A549 (cell line): ENCODE data around the gene ZBED4. TPM values are rescaled to one million over a fixed set of nuclear protein-coding genes. Genes with fewer than 3 reads are reported as not detected.

Source experiments
- ATAC-seq, 2 experiments: fragments of 200-7000 bp in 1 of 2; fragments of >200 bp in 1 of 2; cut with Nextera tagmentation in 1 of 2; cut with Tn5 transposase in 1 of 2; 3 replicates each; pipeline versions ENCODE4 v1.8.0 to v1.9.1; 2018 to 2020; ENCODE audit warnings: mild to moderate bottlenecking in 1 of 2, moderate library complexity in 1 of 2
- CTCF ChIA-PET: fragments of 300-600 bp; sonication (Branson Sonifier 250); formaldehyde crosslinking; extraction: SDS; loops from one replicate; lab custom pipeline; 2021; ENCODE audit warnings: antibody characterized with exemption, inconsistent platforms; lab: Yijun Ruan, JAX
- POLR2A ChIA-PET: fragments of 350-600 bp; formaldehyde crosslinking; extraction: SDS; loops from one replicate; lab custom pipeline; 2021; ENCODE audit warnings: antibody characterized with exemption, inconsistent platforms; lab: Yijun Ruan, JAX
- DNase-seq, 2 experiments: peaks; one replicate each; pipeline versions ENCODE4 v3.0.0 to v3.0.0-alpha.2; 2011 to 2016; ENCODE audit warnings: low read depth in 1 of 2, low spot score in 1 of 2
- FAIRE-seq: peaks from 2 replicates; lab custom pipeline; 2011; peaks lifted over from hg19 to GRCh38; lab: Jason Lieb, UNC
- H3K27ac ChIP-seq, 2 experiments: fragments of >200 bp; sonication (Bioruptor Twin); formaldehyde crosslinking; 3 replicates each; pipeline ENCODE4 v1.5.1; 2016 to 2017
- H3K4me1 ChIP-seq: fragments of >200 bp; sonication (Bioruptor Twin); formaldehyde crosslinking; 3 replicates; pipeline ENCODE4 v1.6.1; 2016
- H3K4me2 ChIP-seq: fragments of >200 bp; sonication (Bioruptor Twin); formaldehyde crosslinking; 3 replicates; pipeline ENCODE4 v1.6.1; 2016
- H3K4me3 ChIP-seq: fragments of >200 bp; sonication (Bioruptor Twin); formaldehyde crosslinking; 3 replicates; pipeline ENCODE4 v1.5.1; 2016
- H3K9me3 ChIP-seq: fragments of >200 bp; sonication (Bioruptor Twin); formaldehyde crosslinking; 3 replicates; pipeline ENCODE4 v1.6.1; 2016
- CTCF ChIP-seq: fragments of >200 bp; sonication (Bioruptor Twin); formaldehyde crosslinking; IDR thresholded peaks from 3 replicates; pipeline ENCODE4 v1.5.1; 2016
- E2F6 ChIP-seq: IDR thresholded peaks from 2 replicates; pipeline ENCODE4 v1.6.1; 2012; ENCODE audit warnings: low read depth, borderline replicate concordance
- FOSB ChIP-seq: fragments of 250-450 bp; sonication (Bioruptor Pico); IDR thresholded peaks from 2 replicates; pipeline ENCODE4 v1.5.0; 2020; ENCODE audit warnings: mild to moderate bottlenecking, moderate library complexity
- FOSL2 ChIP-seq, 2 experiments: fragments of 450-650 bp in 1 of 2; fragments of >200 bp in 1 of 2; sonication (Bioruptor Twin) in 1 of 2; formaldehyde crosslinking; IDR thresholded peaks; 2 replicates each; pipeline versions ENCODE4 v1.5.0 to v1.6.1; 2016 to 2020; ENCODE audit warnings: mild to moderate bottlenecking in 1 of 2, moderate library complexity in 1 of 2
- HDAC2 ChIP-seq: fragments of 200-600 bp; sonication (generic); IDR thresholded peaks from 2 replicates; pipeline ENCODE4 v1.6.1; 2016
- HES2 ChIP-seq: fragments of >200 bp; sonication (Bioruptor Twin); formaldehyde crosslinking; IDR thresholded peaks from 2 replicates; pipeline ENCODE4 v1.6.1; 2016
- HMGXB4 ChIP-seq: fragments of 250-450 bp; sonication (Bioruptor Pico); IDR thresholded peaks from 2 replicates; pipeline ENCODE4 v1.5.0; 2021; ENCODE audit warnings: mild to moderate bottlenecking, moderate library complexity, borderline replicate concordance
- MAFK ChIP-seq: fragments of 450-650 bp; IDR thresholded peaks from 2 replicates; pipeline ENCODE4 v1.6.1; 2014; ENCODE audit not compliant: partially characterized antibody
- MAX ChIP-seq: IDR thresholded peaks from 2 replicates; pipeline ENCODE4 v1.6.1; 2012
- MAZ ChIP-seq: fragments of 150-350 bp; IDR thresholded peaks from 2 replicates; pipeline ENCODE4 v1.6.1; 2014; ENCODE audit warnings: antibody characterized with exemption, low read depth, low read length, borderline replicate concordance
- NFE2L2 ChIP-seq: fragments of 150-350 bp; conservative IDR thresholded peaks from 2 replicates; pipeline ENCODE4 v1.6.1; 2014; ENCODE audit warnings: low read length
- NR3C1 ChIP-seq: fragments of >200 bp; sonication (Bioruptor Twin); formaldehyde crosslinking; IDR thresholded peaks from 3 replicates; pipeline ENCODE4 v1.6.1; 2017
- POLR2A ChIP-seq: IDR thresholded peaks from 2 replicates; pipeline ENCODE4 v1.6.1; 2012; ENCODE audit warnings: mild to moderate bottlenecking, low read length
- POLR2AphosphoS2 ChIP-seq: conservative IDR thresholded peaks from 2 replicates; pipeline ENCODE4 v1.6.1; 2012; ENCODE audit warnings: low read length, improper control_type of control experiment, inconsistent platforms
- RARB ChIP-seq: fragments of 250-450 bp; sonication (Bioruptor Pico); IDR thresholded peaks from 2 replicates; pipeline ENCODE4 v1.8.0; 2021; ENCODE audit warnings: mild to moderate bottlenecking, moderate library complexity
- RCOR1 ChIP-seq: fragments of 150-350 bp; IDR thresholded peaks from 2 replicates; pipeline ENCODE4 v1.6.1; 2014; ENCODE audit warnings: antibody characterized with exemption, low read length, low read depth
- REST ChIP-seq: fragments of 200-600 bp; sonication (generic); IDR thresholded peaks from 2 replicates; pipeline ENCODE4 v1.6.1; 2016; ENCODE audit warnings: antibody characterized with exemption, mild to moderate bottlenecking, moderate library complexity
- RFX5 ChIP-seq: fragments of 450-650 bp; IDR thresholded peaks from 2 replicates; pipeline ENCODE4 v1.7.1; 2014; ENCODE audit warnings: antibody characterized with exemption, mild to moderate bottlenecking, moderate library complexity
- SMC3 ChIP-seq: fragments of >200 bp; sonication (Bioruptor Twin); formaldehyde crosslinking; IDR thresholded peaks from 3 replicates; pipeline ENCODE4 v1.6.1; 2018; ENCODE audit warnings: inconsistent platforms
- USF2 ChIP-seq: fragments of 450-650 bp; IDR thresholded peaks from 2 replicates; pipeline ENCODE4 v1.6.1; 2014; ENCODE audit warnings: antibody characterized with exemption
- ZC3H11A ChIP-seq: fragments of 450-650 bp; IDR thresholded peaks from 2 replicates; pipeline ENCODE4 v1.6.1; 2014; ENCODE audit warnings: antibody characterized with exemption, mild to moderate bottlenecking
- ZFP36 ChIP-seq: fragments of 450-650 bp; IDR thresholded peaks from 2 replicates; pipeline ENCODE4 v1.6.1; 2014; ENCODE audit warnings: borderline replicate concordance; ENCODE audit not compliant: partially characterized antibody
- WGBS: methylation state at CpG from one replicate; pipeline ENCODE4 v1.1.6; 2017; ENCODE audit errors: missing lambda C conversion rate; 5-methylcytosine and 5-hydroxymethylcytosine counted together
- polyA plus RNA-seq, 4 experiments: library from polyadenylated mRNA; depleted of rRNA in 3 of 4; stranded (reverse); fragments of >200 nt; fragmentation: RNase III in 1 of 4; extraction: RNeasy Plus Mini Kit Qiagen cat#74134 plus additional on column Dnase treatment in 1 of 4; gene quantifications; 2 replicates in 3 of 4; 3 replicates in 1 of 4; pipeline ENCODE4 v1.2.3, GENCODE V29; 2011 to 2017

The ZBED4 gene
- polyA plus RNA-seq, 2 of the 4 experiments (the other 2 are of a cell fraction) = 8.6 to 9.5 TPM

- Histone ChIP-seq H3K9me3 (no peaks in the 10 kb centered on the region; the same call in 2 of the 3 replicates), H3K4me3 (no peak overlapping the region), H3K4me1 (no peaks in the 10 kb centered on the region), H3K4me2 (no peak overlapping the region), H3K27ac (no peak overlapping the region)
- FAIRE-seq = no peak
- no peak for ATAC-seq
- TF ChIP-seq FOSB (CRISPR knock-in tag) = no peak
- no peak for TF ChIP-seq SMC3
- TF ChIP-seq REST = no peak
- no peak for TF ChIP-seq POLR2A
- no peak for TF ChIP-seq RCOR1
- no peak for TF ChIP-seq RARB (CRISPR knock-in tag)
- TF ChIP-seq HDAC2 = no peak
- TF ChIP-seq E2F6 = no peak
- no peak for TF ChIP-seq CTCF
- no peak for TF ChIP-seq USF2
- TF ChIP-seq ZC3H11A = no peak
- no peak for TF ChIP-seq HES2
- no peak for TF ChIP-seq POLR2AphosphoS2
- TF ChIP-seq FOSL2 (IDR thresholded peaks at IDR 0.05) = no peak
- no peak for TF ChIP-seq FOSL2 (CRISPR knock-in tag; IDR thresholded peaks at IDR 0.05)
- CTCF ChIA-PET = interaction anchor here (0.9 to 1.3 kb wide), 2 partner anchors 12 to 142 kb away, joined by 3 to 6 read pairs; no protein-coding TSS in a partner anchor
- 96% methylated on average over 9 of the region's 9 CpGs for WGBS
- POLR2A ChIA-PET = no interaction called here
- no peak for DNase-seq
These were observed 34.1 kb downstream of the ZBED4 start for GRCh38 chr22:49887702-49888101.

GRCh38 chr22:49889071-49889470 lies 35.4 kb downstream of the ZBED4 start:
- 95% methylated on average over 5 of the region's 5 CpGs for WGBS
- no peak for DNase-seq
- POLR2A ChIA-PET = no interaction called here
- ATAC-seq = no peak
- CTCF ChIA-PET = interaction anchor here (0.6 to 1.0 kb wide), 2 partner anchors 9 to 142 kb away, joined by 3 read pairs; no protein-coding TSS in a partner anchor
- TF ChIP-seq MAX (no peak), NFE2L2 (no peak), RFX5 (no peak), MAFK (no peak), MAZ (no peak), CTCF (no peak), HMGXB4 (CRISPR knock-in tag) (no peak), NR3C1 (no peak), ZFP36 (no peak), POLR2AphosphoS2 (no peak)
- TF ChIP-seq, all 56 proteins: peak for 0
- Histone ChIP-seq H3K4me3 (no peak overlapping the region), H3K27ac (no peak overlapping the region), H3K9me3 (no peaks in the 10 kb centered on the region; the same call in 2 of the 3 replicates), H3K4me1 (no peaks in the 10 kb centered on the region), H3K4me2 (no peak overlapping the region)
- no peak for FAIRE-seq
